Activated B cell treated with CpG ODN at 0.5 μM for 24 hours (primary cell): Measurements from ENCODE around the gene DNAH11. TPM values are rescaled to one million over a fixed set of nuclear protein-coding genes. Genes with fewer than 3 reads are reported as not detected.

Source experiments
- ATAC-seq: fragments of 200-7000 bp; cut with Tn5 transposase; one replicate; pipeline ENCODE4 v1.10.0; 2021; ENCODE audit warnings: low read depth, mild to moderate bottlenecking, moderate library complexity
- CTCF ChIA-PET: fragments of 350-600 bp; sonication (Branson Sonifier 250); formaldehyde crosslinking; loops from one replicate; lab custom pipeline; 2021; ENCODE audit warnings: antibody characterized with exemption; lab: Charles Lee
- POLR2A ChIA-PET: fragments of 350-600 bp; sonication (Branson Sonifier 250); formaldehyde crosslinking; loops from one replicate; lab custom pipeline; 2021; ENCODE audit warnings: antibody characterized with exemption; lab: Charles Lee
- DNase-seq: peaks from one replicate; pipeline ENCODE4 v3.0.0; 2022
- H3K27ac Mint-ChIP-seq: one replicate; pipeline ENCODE4 v1.8.0; 2020; ENCODE audit warnings: mixed read lengths
- H3K27me3 Mint-ChIP-seq: one replicate; pipeline ENCODE4 v1.8.0; 2021; ENCODE audit warnings: mixed read lengths
- H3K36me3 Mint-ChIP-seq: one replicate; pipeline ENCODE4 v1.8.0; 2021; ENCODE audit warnings: low read depth, mixed read lengths
- H3K4me1 Mint-ChIP-seq: one replicate; pipeline ENCODE4 v1.8.0; 2021; ENCODE audit warnings: mixed read lengths
- H3K4me3 Mint-ChIP-seq: one replicate; pipeline ENCODE4 v1.8.0; 2020; ENCODE audit warnings: mild to moderate bottlenecking, mixed read lengths
- H3K9me3 Mint-ChIP-seq: one replicate; pipeline ENCODE4 v1.8.0; 2020; ENCODE audit warnings: mixed read lengths
- CTCF ChIP-seq: fragments of 200-600 bp; IDR thresholded peaks from one replicate; pipeline ENCODE4 v1.8.0; 2022; ENCODE audit warnings: antibody characterized with exemption, mild to moderate bottlenecking
- intact Hi-C: fragments of 100-400 bp; cut with micrococcal nuclease; formaldehyde crosslinking; loops from one replicate; pipeline ENCODE4 v1.15.1; 2024
- total RNA-seq: library from RNA; stranded (reverse); gene quantifications from 2 replicates; pipeline ENCODE4 v1.2.3, GENCODE V29; 2022

The DNAH11 gene
- total RNA-seq, 1 donor from 2014 or later, result not detected

- POLR2A ChIA-PET, result no interaction called here
- ATAC-seq, result no peak
- intact Hi-C loops, result no loop called here
Observed at GRCh38 chr7:21733837-21734236, 191.0 kb downstream of the DNAH11 start.

GRCh38 chr7:21743493-21743892 is 200.7 kb downstream of the DNAH11 start:
- ATAC-seq, result no peak
- CTCF ChIA-PET, result interaction anchor here (0.7 kb wide), 1 partner anchor 486 kb away, joined by 3 read pairs; no protein-coding TSS in a partner anchor
- no peaks in the 10 kb centered on the region for H3K9me3 Mint-ChIP-seq
- H3K4me1 Mint-ChIP-seq, result no peaks in the 10 kb centered on the region
- H3K27me3 Mint-ChIP-seq, result peaks cover 2% of the 10 kb centered on the region
- POLR2A ChIA-PET, result no interaction called here
- no peak for TF ChIP-seq CTCF
- H3K4me3 Mint-ChIP-seq, result no peak overlapping the region
- intact Hi-C loops, result no loop called here
- no peak overlapping the region for H3K27ac Mint-ChIP-seq
- H3K36me3 Mint-ChIP-seq, result no peaks in the 10 kb centered on the region
- DNase-seq, result no peak

More at GRCh38 chr7:21733837-21734236, 191.0 kb downstream of the DNAH11 start:
- no peak for DNase-seq
- TF ChIP-seq CTCF, result no peak
- CTCF ChIA-PET, result no interaction called here
- Mint-ChIP-seq H3K4me3 (no peak overlapping the region), H3K9me3 (no peaks in the 10 kb centered on the region), H3K27me3 (peaks cover 5% of the 10 kb centered on the region), H3K27ac (no peak overlapping the region), H3K4me1 (no peaks in the 10 kb centered on the region), H3K36me3 (no peaks in the 10 kb centered on the region)

GRCh38 chr7:21746949-21747348 is 204.1 kb downstream of the DNAH11 start:
- no peak for TF ChIP-seq CTCF
- DNase-seq, result no peak
- Mint-ChIP-seq H3K27me3 (peaks cover 7% of the 10 kb centered on the region), H3K4me1 (no peaks in the 10 kb centered on the region), H3K27ac (no peak overlapping the region), H3K36me3 (no peaks in the 10 kb centered on the region), H3K4me3 (no peak overlapping the region), H3K9me3 (no peaks in the 10 kb centered on the region)
- CTCF ChIA-PET, result no interaction called here
- ATAC-seq, result no peak
- POLR2A ChIA-PET, result no interaction called here
- intact Hi-C loops, result no loop called here

- no peak for TF ChIP-seq CTCF
- DNase-seq (no peak), ATAC-seq (no peak)
- no peak overlapping the region for H3K4me3 Mint-ChIP-seq
- peaks cover 7% of the 10 kb centered on the region for H3K27me3 Mint-ChIP-seq
- H3K36me3 Mint-ChIP-seq, result no peaks in the 10 kb centered on the region
- no peaks in the 10 kb centered on the region for H3K4me1 Mint-ChIP-seq
- intact Hi-C loops, result no loop called here
- ChIA-PET CTCF (no interaction called here), POLR2A (no interaction called here)
- H3K9me3 Mint-ChIP-seq, result no peaks in the 10 kb centered on the region
- H3K27ac Mint-ChIP-seq, result no peak overlapping the region
Observed at GRCh38 chr7:21747806-21748205, 205.0 kb downstream of the DNAH11 start.

GRCh38 chr7:21749378-21749777 is 206.5 kb downstream of the DNAH11 start:
- CTCF ChIA-PET, result no interaction called here
- intact Hi-C loops, result no loop called here
- no peak overlapping the region for H3K4me3 Mint-ChIP-seq
- H3K9me3 Mint-ChIP-seq, result no peaks in the 10 kb centered on the region
- ATAC-seq (no peak), DNase-seq (no peak)
- TF ChIP-seq CTCF, result no peak
- H3K27me3 Mint-ChIP-seq, result peaks cover 7% of the 10 kb centered on the region
- no peaks in the 10 kb centered on the region for H3K4me1 Mint-ChIP-seq
- POLR2A ChIA-PET, result no interaction called here
- no peaks in the 10 kb centered on the region for H3K36me3 Mint-ChIP-seq
- no peak overlapping the region for H3K27ac Mint-ChIP-seq
